Stimulated activated CD4-positive, alpha-beta T cell treated with anti-CD3 and anti-CD28 coated beads, TNF-alpha, amount 100 ng/mL, for 1 hour (primary cell): ENCODE measurements around the gene RNF224.

ENCODE experiments used
- DNase-seq, 3 donors: peaks; one replicate each; pipeline ENCODE4 v3.0.0-alpha.2; 2020; ENCODE audit warnings: low read depth in 3 of 3, low spot score in 1 of 3

RNF224 gene

DNA sequence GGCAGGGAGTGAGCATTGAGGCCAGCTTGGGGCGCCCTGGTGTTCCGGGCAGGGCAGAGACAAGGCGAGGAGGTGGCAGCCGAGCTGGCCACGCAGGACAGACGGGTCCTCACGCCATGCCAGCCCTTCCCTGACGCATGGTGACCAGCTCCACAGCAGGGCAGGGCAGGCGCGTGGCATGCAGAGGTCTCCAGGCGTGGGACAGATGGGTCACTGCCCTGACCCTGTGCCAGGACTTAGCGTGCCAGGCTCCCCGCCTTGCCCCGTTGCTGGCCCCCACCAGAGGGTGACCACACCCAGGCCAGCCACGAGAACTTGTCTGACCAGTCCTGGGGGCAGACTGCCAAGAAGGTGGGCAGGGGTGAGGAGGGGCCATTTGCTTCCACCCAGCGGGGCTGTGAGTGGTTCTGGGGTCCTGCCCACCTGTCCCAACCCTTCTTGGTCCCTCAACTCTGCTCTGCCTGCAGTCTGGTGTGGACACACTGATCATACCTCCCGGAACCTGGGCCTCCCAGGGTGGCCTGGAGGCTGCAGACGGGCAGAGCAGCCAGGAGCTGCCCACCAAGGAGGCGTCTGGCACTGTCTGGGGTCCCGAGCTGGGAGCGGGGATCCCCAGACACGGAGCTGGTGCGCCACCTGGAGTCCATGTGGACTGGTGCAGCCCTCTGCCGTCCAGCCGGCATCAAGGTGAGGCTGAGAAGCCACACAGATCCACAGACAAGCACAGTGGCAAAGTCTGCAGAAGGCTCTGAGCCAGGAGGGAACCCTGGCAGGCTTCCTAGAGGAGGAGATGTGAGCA lies at the start of gene RNF224:
TSS of gene RNF224 (plus strand) at position 449 of the 799 bp plus-strand sequence. CDS start 834 bp downstream, outside the sequence.
- DNase-seq, result peak; percentile 57 to 70 (median 64)

DNA sequence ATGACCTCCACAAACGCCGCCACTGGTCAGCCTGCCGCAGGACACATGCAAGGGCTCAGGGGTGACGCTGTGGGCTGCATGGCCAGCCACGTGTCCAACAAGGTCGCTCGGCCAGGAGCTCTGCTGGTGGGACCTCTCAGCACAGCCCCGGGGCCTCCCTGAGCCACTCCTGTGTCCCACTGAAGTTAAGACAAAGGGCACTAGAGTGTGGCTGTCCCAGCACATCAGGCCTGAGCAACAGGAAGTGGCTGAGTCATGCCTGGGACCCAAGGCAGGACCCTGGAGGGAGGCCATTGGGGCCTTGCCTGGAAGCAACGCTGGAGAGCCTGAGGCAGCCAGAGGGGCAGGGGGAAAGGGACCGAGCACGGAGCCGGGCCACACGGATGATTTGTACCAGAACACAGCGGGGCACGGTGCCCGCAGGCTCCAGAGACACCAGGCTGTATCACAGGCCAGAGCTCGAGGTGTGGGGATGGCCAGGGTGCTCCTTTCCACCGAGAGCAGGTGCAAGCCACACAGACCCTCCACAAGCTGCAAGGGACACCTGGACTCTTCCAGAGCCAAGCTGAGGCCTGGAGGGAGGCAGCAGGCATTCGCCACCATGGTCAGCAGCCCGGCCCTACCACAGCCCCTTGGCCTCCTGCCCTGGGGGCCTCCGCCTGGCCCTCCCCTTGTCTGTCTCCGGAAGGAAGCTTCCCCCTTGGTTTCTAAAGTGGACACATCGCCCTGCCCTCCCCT lies 48.9 kb upstream of the RNF224 start:
- no peak for DNase-seq

DNA sequence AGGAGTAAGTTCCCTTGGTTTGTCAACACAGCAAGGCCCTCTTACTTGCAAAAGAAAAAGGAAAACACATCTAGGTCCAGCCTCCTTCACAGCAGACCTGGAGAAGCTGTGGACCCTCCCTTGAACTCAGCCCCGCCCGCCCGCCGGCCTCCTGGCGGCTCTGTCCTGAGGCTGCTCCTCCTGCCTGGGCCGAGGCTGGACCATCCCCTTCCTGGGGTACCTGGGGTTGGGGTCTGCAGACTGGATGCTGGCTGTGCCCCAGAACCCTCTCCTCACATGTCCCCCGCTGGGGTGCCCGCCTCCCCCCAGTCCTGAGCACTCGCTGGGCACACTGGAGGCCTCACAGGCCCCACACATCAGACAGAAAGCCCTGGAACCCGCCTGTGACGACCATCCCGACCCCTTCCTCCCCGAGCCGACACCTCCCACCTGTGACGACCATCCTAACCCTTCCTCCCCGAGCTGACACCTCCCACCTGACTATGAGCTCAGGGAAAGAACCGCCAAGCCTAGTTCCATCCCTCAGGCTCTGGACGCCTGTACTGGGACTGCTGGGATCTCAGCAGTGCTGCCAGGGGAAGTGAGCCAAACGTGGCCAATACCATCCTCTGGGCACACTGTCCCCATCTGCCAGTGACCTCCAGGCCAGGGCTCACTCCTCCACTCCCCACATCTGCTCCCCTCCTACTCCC lies 48.2 kb upstream of the RNF224 start:
- no peak for DNase-seq

DNA sequence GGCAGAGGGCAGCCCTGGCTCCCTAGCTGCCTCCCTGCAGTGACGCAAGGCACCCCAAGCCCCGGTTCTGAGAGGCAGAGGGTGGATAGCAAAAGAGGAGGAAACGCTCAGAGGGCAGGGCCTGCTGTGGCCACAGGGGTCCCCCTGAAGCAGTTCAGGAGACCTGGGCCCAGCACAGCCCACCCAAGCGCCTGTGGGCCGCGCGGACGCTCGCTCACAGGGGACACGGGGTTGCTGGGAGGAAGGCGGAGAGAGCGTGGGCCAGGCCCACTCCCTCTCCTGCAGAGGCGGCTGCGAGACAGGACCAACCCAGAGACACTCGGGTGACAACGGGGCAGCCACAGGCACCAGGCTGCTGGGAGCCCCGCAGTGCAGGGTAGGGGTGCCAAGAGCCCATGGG lies 47.5 kb upstream of the RNF224 start:
- DNase-seq, result no peak

DNA sequence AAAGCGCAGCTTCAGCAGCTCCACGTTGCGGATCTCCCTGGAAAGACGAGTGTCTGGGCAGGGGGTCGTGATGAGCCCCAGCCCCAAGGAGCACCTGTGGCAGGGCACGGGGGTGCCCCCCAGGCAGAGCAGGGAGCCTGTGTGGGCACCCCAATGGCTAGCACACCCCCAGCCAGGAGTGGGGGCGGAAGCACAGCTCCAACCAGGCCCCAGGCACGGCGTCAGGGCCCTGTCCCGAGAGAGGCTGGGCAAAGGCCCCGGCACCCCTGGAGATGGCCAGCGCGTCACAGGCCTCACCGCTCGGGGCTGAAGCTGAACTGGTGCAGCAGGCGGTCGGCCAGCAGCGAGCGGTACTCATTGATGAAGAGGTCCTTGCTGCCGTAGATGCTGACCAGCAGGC lies 46.8 kb upstream of the RNF224 start:
- DNase-seq, result no peak

DNA sequence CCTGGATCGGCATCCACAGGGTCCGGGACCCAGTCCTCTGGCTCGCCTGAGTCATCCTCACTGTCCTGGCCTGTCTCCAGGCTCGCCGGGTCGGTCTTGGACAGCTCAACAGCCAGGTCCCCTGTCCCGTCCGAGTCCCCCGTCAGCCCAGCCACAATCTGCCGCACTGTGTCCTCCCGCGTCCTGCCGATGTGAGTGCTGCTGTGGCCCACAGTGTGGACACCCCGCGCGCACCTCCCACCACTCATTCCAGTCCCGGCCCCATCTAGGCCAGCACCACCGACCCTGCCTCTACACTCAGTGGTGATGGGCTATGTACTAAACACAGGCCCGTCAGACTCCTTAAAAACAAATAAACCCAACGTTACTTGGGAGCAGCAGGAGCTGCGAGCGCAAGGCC lies 45.6 kb upstream of the RNF224 start:
- DNase-seq, result no peak

DNA sequence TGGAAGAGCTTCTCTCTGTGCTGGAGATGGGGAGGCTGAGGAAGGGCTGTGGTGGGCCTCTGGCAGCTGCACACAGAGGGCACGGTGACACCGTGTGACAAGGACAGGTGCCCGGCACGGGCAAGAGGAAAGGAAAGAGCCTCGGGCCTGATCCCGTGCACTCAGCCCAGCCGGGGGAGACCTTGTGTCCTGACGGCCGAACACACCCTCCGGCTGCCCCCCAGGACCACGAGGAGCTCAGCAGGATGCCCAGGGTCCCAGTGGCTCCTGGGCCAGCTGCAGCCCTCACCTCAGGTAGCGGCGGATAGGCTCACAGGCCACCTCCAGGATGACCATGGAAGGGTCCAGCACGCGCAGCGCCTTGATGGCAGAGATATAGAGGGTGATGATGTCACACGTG lies 44.5 kb upstream of the RNF224 start:
- DNase-seq, result no peak

DNA sequence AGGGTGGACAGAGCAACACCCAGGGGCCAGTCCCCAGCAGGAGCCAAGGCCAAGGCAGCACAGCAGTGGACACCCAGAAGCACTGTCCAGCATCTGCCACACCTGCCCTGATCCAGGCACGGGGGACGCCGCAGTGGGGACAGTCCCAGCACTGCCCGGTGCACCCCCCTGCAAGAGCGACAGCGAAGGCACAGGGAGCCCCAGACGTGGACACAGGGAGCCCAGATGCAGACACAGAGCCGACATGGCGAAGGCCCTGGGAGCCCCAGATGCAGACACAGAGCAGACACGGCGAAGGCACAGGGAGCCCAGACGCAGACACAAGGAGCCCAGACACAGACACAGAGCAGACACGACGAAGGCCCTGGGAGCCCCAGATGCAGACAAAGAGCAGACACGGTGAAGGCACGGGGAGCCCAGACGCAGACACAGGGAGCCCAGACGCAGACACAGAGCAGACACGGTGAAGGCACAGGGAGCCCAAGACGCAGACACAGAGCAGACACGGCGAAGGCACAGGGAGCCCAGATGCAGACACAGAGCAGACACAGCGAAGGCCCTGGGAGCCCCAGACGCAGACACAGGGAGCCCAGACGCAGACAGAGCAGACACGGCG lies 43.2 kb upstream of the RNF224 start:
- DNase-seq, result no peak

DNA sequence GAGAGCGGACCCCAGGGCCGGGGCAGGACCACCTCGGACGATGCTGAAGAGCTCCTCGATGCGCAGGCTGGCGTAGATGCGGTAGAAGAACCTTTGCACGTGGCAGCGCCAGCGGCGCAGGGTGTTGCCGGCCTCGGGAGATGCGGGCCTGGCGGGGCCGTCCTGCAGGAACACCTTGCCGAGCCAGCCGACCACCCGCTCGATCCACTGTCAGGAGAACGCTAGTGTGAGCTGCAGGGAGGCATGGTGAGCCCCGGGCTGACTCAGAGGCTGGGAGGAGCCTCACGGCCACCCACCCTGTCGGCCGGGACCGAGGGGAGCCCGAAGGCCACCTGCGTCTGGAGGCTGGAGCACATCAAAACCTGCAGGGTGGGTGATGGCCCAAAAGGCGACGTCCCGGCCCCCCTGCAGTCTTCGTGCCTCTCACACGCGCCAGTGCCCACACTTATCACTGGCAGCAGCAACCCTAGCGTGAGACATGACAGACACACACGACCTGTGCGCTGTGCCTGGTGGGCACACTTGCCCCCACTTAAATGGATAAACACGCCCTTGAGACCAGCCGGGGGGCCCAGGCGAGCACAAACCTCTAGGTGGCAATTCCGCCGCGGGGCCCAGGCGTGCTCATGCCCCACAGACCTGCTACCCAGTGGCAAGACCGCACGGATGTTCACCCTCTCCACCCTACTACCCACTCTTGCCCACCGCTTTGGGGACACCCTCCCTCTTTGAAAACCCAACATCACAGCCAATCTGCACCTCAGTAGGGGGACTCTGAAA lies 42.2 kb upstream of the RNF224 start:
- DNase-seq, result no peak

DNA sequence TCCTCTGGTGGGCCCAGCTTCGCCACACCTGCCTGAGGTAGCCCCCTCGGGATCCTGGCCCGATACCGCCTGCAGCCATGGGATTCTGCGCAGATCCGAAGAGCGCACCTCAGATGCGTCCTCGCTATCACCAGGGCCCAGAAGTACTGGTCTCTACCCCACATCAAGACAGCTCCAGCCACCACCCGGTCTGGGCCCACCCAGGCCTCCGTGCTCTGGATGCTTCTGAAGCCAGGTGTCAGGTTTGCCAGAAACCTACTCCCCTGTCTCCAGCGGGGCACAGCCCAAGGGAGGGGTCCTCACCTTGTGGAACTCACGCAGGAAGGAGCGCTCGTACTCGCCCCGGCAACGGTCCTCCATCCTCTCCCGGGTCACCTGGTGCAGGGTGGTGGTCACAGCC lies 41.4 kb upstream of the RNF224 start:
- no peak for DNase-seq

DNA sequence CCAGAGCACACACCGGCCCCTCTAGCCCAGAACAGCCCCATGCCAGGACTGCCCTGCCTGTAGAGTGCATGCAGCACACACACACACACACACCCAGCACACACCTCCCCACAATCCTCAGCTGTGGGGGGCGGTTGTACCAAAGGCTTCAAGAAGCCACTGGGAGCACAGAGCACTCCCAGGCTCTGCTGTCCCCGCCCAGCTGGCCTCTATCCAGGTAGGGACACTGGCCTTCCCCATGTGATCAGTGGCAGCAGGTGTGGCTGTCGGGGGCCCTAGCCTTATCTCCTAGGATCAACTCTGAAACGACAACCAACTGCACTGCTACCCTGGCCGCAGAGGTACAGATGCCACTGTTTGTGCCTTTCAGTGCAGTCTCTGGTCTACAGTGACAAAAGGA lies 40.9 kb upstream of the RNF224 start:
- no peak for DNase-seq

DNA sequence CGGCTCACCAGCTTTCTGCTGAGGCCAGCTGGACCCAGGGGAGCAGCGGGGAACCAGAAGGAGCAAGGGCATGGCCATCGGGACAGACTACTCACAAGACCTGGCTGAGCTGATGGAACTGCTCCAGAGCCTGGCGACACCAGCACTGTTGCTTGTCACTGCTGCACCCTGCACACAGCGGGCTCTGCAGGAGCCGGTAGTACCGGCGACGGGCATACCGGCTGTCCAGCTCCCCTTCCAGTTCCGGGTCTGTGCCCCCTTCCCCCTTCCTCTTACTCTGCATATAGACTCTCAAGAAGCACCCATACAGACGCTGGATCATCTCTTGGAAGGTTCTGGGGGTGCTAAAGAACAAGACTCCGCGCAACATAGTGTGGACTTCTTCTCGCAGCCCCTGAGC lies 39.9 kb upstream of the RNF224 start:
- DNase-seq, result no peak

DNA sequence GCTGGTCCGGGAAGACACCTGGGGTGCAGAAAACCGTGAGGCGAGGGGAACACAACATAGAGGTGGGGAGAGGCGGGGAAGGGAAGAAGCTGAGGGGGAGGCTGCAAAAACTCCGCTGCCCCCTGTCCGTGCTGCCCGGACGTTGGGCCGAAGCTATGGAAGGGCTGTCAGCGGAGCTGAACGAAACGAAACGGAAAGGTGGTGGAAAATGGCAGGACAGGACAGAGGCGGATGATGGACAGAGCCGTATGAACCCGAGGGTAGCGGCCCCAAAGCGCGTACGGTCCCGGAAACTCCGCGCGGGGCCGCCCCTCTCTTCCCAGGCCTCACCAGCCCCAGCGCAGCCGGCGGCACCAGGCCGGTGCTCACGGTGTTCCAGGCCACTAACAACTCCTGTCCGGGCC lies 39.2 kb upstream of the RNF224 start:
- DNase-seq, result no peak

DNA sequence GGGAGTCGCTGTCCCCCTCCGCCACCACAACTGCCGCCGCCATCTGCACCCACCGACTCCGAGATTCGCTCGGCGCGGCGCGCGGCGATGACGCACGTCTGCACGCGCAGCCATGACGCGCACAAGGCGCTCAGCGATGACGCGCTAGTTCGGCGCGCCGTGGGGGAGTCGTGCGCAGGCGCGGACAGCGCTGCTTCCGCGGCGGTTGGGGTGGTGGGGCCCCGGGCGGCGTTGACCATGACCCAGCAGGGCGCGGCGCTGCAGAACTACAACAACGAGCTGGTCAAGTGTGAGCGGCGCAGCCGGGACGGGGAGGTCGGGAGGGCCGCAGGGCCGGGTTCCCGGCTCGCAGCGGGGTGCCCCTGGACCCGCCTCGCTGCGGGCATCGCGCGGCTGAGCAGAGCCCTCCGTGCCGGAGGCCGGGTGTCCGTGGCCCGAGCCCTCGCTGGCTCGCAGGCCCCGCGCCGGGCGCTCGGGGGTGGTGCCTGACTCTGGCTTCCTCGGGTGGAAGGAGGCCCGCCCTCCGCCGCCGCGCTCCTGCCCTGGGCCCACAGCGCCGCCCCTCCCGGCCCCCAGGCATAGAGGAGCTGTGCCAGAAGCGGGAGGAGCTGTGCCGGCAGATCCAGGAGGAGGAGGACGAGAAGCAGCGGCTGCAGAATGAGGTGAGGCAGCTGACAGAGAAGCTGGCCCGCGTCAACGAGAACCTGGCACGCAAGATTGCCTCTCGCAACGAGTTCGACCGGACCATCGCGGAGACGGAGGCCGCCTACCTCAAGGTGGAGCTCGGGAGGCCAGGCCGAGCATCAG lies 38.6 kb upstream of the RNF224 start, which contains the start of the genes ANAPC2 and SSNA1:
TSS of gene ANAPC2 (minus strand) at position 71 of the 807 bp plus-strand sequence. CDS start at position 43, 28 bp downstream.
TSS of gene SSNA1 (plus strand) at position 187 of the 807 bp plus-strand sequence. CDS start at position 238, 51 bp downstream.
- peak; percentile 74 to 92 (median 85) for DNase-seq

DNA sequence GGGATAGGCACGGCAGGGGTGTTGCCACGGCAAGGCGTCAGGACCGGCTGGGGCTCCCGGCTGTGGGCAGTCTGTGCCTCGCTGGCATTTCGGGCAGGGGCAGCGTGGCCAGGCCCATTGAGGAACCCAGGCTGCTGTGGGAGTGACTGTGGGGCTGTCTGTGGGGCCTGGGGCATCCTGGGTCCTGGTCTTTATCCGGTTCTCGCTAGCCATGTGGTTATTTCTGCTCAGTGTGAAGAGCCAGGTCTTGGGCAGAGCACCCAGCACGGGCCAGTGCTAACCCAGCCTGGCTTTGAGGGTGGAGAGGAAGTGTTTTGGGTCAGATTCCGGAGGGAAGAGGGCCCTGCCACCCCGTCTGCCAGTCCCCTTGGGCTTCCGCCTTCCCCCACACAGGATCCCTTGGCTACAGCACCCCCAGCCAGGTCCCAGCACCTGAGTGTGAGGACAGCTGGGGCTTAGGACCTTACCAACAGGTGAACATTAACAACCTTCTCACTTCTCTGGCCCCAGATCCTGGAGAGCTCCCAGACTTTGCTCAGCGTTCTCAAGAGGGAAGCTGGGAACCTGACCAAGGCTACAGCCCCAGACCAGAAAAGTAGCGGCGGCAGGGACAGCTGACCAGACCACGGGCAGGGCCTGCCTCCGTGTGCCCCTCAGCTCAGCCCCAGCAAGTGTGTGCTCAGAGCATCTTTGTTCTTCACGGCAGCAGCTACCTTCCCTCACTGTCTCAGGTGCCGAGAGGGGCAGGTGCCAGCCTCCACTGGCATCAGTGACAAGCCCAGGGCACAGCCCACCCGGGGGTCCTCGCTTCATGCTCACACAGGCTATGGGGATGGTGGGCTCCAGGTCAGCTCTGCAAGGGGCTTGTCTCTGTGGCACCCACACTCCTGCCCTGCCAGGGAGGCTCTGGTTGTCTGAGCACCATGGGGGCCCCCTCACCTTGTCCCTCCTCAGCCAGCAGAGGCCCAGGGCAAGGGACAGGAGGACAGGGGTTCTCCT lies 37.7 kb upstream of the RNF224 start:
- no peak for DNase-seq

DNA sequence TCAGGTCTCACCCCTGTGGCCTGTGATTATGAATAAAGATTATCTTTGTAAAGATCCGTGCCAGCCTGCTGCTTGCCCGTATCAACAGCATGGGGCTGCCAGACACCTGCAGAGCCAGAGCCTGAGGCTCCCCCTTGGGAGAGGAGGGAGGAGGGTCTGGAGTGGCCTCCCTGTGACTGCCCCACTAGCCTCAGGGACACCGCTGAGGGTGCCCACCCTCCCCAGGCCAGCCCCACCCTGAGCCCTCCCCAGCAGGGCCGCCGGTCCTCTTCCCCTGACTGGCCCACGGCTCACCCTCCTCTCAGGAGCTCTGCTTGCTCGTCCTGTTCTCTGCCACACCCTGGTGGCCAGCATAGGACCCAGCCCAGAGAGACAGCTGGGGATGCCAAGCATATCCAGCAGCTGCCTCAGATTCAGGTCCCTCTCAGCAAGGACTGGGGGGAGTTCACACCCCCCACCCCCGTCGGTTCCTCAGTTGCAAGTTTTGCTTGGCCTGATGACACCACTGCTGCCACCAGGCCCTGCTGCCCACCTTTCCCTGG lies 36.9 kb upstream of the RNF224 start:
- no peak for DNase-seq

DNA sequence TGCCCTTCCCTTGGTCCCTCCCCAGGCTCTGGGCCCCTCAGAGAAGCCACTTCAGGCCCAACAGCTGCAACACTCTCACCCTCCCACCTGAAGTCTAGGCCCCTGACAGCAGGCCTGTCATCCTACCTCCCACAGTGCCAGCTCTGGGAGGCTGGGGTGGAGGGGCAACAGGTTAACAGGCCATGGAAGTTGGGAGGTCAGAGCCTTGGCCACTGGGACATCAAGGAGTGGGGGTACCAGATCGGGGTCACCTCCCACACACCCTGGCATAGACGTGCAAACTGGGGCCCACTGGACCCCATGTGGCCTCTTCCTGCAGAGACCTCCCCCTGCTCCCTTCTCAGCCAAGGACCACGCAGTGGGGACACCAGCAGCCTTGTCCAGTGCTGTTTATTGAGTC lies 36.1 kb upstream of the RNF224 start:
- DNase-seq, result no peak
